NT2/D1 (cell line): Measurements from ENCODE around the gene CRYAA.

Experiments
- DNase-seq: peaks from one replicate; pipeline ENCODE4 v3.0.0-alpha.2; 2011; ENCODE audit warnings: low read depth, low spot score
- H3K27me3 ChIP-seq: 2 replicates; pipeline ENCODE4 v1.6.0; 2011; ENCODE audit warnings: mild to moderate bottlenecking; ENCODE audit not compliant: insufficient read length, insufficient read depth
- H3K36me3 ChIP-seq: 2 replicates; pipeline ENCODE4 v1.6.1; 2011; ENCODE audit warnings: mild to moderate bottlenecking, low read length, mixed read lengths; ENCODE audit not compliant: insufficient read depth, insufficient read length
- H3K4me1 ChIP-seq: 2 replicates; pipeline ENCODE4 v1.5.1; 2011; ENCODE audit not compliant: insufficient read depth, insufficient read length
- H3K4me3 ChIP-seq: 2 replicates; pipeline ENCODE4 v1.5.1; 2011; ENCODE audit warnings: low read depth; ENCODE audit not compliant: insufficient read length
- H3K9ac ChIP-seq: 2 replicates; pipeline ENCODE4 v1.6.0; 2011; ENCODE audit warnings: low read depth; ENCODE audit not compliant: insufficient read length
- H3K9me3 ChIP-seq: 2 replicates; pipeline ENCODE4 v1.5.1; 2011; ENCODE audit warnings: mild to moderate bottlenecking, low read length; ENCODE audit not compliant: insufficient read depth
- SUZ12 ChIP-seq: IDR thresholded peaks from 2 replicates; pipeline ENCODE4 v1.6.1; 2011; ENCODE audit not compliant: insufficient read length, insufficient read depth; ENCODE audit errors: extremely low read depth
- YY1 ChIP-seq: IDR thresholded peaks from 2 replicates; pipeline ENCODE4 v1.6.1; 2011; ENCODE audit not compliant: insufficient read length, insufficient read depth
- ZNF274 ChIP-seq: IDR thresholded peaks from 2 replicates; pipeline ENCODE4 v1.6.1; 2011; ENCODE audit warnings: mild to moderate bottlenecking, low read depth, low read length

Gene CRYAA

GRCh38 chr21:43195121-43196021 lies 26.6 kb downstream of the CRYAA start:
- peaks cover 16% of the 10 kb centered on the region for H3K4me1 ChIP-seq
- H3K4me3 ChIP-seq, result no peak overlapping the region
- H3K36me3 ChIP-seq, result no peaks in the 10 kb centered on the region
- H3K9ac ChIP-seq, result peak overlapping the region; percentile 45
- H3K9me3 ChIP-seq, result peaks cover 19% of the 10 kb centered on the region
- H3K27me3 ChIP-seq, result peaks cover 3% of the 10 kb centered on the region
- TF ChIP-seq SUZ12 (no peak), ZNF274 (no peak), YY1 (no peak)
- no peak for DNase-seq

- Histone ChIP-seq H3K4me3 (no peak overlapping the region), H3K27me3 (peaks cover 3% of the 10 kb centered on the region), H3K4me1 (peaks cover 16% of the 10 kb centered on the region), H3K9ac (no peak overlapping the region), H3K36me3 (no peaks in the 10 kb centered on the region), H3K9me3 (peaks cover 34% of the 10 kb centered on the region)
- no peak for TF ChIP-seq ZNF274
- no peak for TF ChIP-seq YY1
- no peak for TF ChIP-seq SUZ12
- no peak for DNase-seq
Observed at GRCh38 chr21:43196826-43197225, 28.0 kb downstream of the CRYAA start.

- DNase-seq, result no peak
- Histone ChIP-seq H3K4me1 (peaks cover 16% of the 10 kb centered on the region), H3K9me3 (peaks cover 40% of the 10 kb centered on the region), H3K4me3 (no peak overlapping the region), H3K36me3 (no peaks in the 10 kb centered on the region), H3K27me3 (no peaks in the 10 kb centered on the region), H3K9ac (no peak overlapping the region)
- TF ChIP-seq ZNF274 (no peak), YY1 (no peak), SUZ12 (no peak)
Observed at GRCh38 chr21:43198376-43198775, 29.6 kb downstream of the CRYAA start.

- peaks cover 4% of the 10 kb centered on the region for H3K4me1 ChIP-seq
- TF ChIP-seq SUZ12 (no peak), YY1 (no peak), ZNF274 (no peak)
- no peak overlapping the region for H3K9ac ChIP-seq
- no peak for DNase-seq
- H3K36me3 ChIP-seq, result no peaks in the 10 kb centered on the region
- H3K27me3 ChIP-seq, result no peaks in the 10 kb centered on the region
- peaks cover 40% of the 10 kb centered on the region for H3K9me3 ChIP-seq
- no peak overlapping the region for H3K4me3 ChIP-seq
Observed at GRCh38 chr21:43201491-43201890, 32.7 kb downstream of the CRYAA start.

GRCh38 chr21:43203591-43203990 lies 34.8 kb downstream of the CRYAA start:
- Histone ChIP-seq H3K9ac (no peak overlapping the region), H3K36me3 (no peaks in the 10 kb centered on the region), H3K4me3 (no peak overlapping the region), H3K4me1 (no peaks in the 10 kb centered on the region), H3K27me3 (no peaks in the 10 kb centered on the region), H3K9me3 (peaks cover 37% of the 10 kb centered on the region)
- TF ChIP-seq ZNF274, result no peak
- TF ChIP-seq YY1, result no peak
- no peak for TF ChIP-seq SUZ12
- DNase-seq, result no peak

- Histone ChIP-seq H3K4me1 (no peaks in the 10 kb centered on the region), H3K4me3 (no peak overlapping the region), H3K27me3 (no peaks in the 10 kb centered on the region), H3K36me3 (no peaks in the 10 kb centered on the region), H3K9ac (no peak overlapping the region), H3K9me3 (peaks cover 28% of the 10 kb centered on the region)
- no peak for DNase-seq
- TF ChIP-seq SUZ12 (no peak), YY1 (no peak), ZNF274 (no peak)
Observed at GRCh38 chr21:43204638-43205037, 35.8 kb downstream of the CRYAA start.

- no peaks in the 10 kb centered on the region for H3K27me3 ChIP-seq
- TF ChIP-seq ZNF274 (no peak), SUZ12 (no peak), YY1 (no peak)
- H3K36me3 ChIP-seq, result no peaks in the 10 kb centered on the region
- peaks cover 10% of the 10 kb centered on the region for H3K9me3 ChIP-seq
- no peak for DNase-seq
- H3K9ac ChIP-seq, result no peak overlapping the region
- peaks cover 10% of the 10 kb centered on the region for H3K4me1 ChIP-seq
- no peak overlapping the region for H3K4me3 ChIP-seq
Observed at GRCh38 chr21:43206231-43207042, 37.6 kb downstream of the CRYAA start.
